ENCODE results near the gene BCL7C. TPM values are rescaled to one million over a fixed set of nuclear protein-coding genes. Genes with fewer than 3 reads are reported as not detected.

BCL7C gene
- total and polyA plus RNA-seq, 3 donors from 2014 or later: 40.2 to 57.4 (median 49.6) TPM

GRCh38 chr16:30887927-30888326 lies 6.0 kb downstream of the BCL7C start:
- no peak overlapping the region for H3K4me3 ChIP-seq
- H3K9me3 ChIP-seq: no peaks in the 10 kb centered on the region
- no peak overlapping the region for H3K27ac ChIP-seq
- H3K27me3 ChIP-seq: no peaks in the 10 kb centered on the region
- no peaks in the 10 kb centered on the region for H3K36me3 ChIP-seq (ENCODE audit: low read depth, missing control alignments)
- H3K4me1 ChIP-seq: peaks cover 14% of the 10 kb centered on the region
- intact Hi-C loops (cut with DNase I; ENCODE audit: low total_unique reads): no loop called here
- 90 to 94% methylated on average over 9 of the region's 9 CpGs for WGBS, 2 donors
- no peak for DNase-seq
- TF ChIP-seq CTCF (IDR thresholded peaks at IDR 0.05) (no peak), POLR2A (IDR thresholded peaks at IDR 0.05) (no peak)

DNA sequence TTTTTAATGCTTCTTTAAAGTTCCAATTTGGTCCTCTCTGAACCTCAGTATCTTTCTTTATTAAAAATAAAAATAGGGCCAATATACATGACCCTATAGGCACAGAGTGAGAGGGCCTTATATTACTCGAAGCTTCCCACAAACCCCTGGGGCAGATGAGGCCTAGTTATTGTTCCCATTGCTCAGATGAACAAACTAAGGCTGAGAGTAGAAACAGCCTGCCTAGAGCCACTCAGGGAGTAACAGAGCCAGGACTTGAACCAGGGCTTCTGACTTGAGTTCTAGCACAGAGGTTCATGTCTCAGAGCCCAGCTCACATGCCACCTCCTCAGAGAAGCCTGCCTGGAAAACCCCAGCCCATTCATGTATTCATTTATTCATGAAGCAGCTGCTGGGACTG lies 7.7 kb downstream of the BCL7C start:
- Histone ChIP-seq H3K36me3 (ENCODE audit: low read depth, missing control alignments) (no peaks in the 10 kb centered on the region), H3K4me1 (peaks cover 8% of the 10 kb centered on the region)

GRCh38 chr16:30885196-30885595 lies 8.7 kb downstream of the BCL7C start:
- 71 to 80% methylated on average over 9 of the region's 9 CpGs for WGBS, 2 donors
- TF ChIP-seq POLR2A (IDR thresholded peaks at IDR 0.05) (no peak), CTCF (IDR thresholded peaks at IDR 0.05) (no peak)

More for the DNA sequence above, 7.7 kb downstream of the BCL7C start:
- no peak for TF ChIP-seq CTCF (IDR thresholded peaks at IDR 0.05)
- TF ChIP-seq POLR2A (IDR thresholded peaks at IDR 0.05): no peak
- H3K4me3 ChIP-seq: no peak overlapping the region
- no peaks in the 10 kb centered on the region for H3K9me3 ChIP-seq
- DNase-seq: no peak
- H3K27ac ChIP-seq: no peak overlapping the region
- whole genome bisulfite sequencing, 2 donors: 89 to 91% methylated on average over 1 of the region's 1 CpG
- intact Hi-C loops (cut with DNase I; ENCODE audit: low total_unique reads): no loop called here
- no peaks in the 10 kb centered on the region for H3K27me3 ChIP-seq

DNA sequence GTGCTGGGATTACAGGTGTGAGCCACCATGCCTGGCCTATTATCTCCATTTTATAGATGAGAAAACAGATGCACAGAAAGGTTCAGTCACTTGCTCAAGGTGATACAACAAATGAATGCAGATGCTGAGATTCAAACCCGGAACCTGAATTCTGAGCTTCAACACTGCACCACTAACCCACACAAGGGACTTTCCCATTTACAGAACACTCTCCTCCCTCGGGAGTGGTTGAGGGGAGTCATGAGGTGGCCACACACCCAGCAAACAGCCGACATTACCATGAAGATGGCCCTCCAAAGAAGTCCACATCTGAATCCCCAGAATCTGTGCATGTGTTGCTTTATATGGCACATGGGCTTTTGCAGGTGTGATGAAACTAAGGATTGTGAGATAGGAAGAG lies 9.1 kb downstream of the BCL7C start:
- H3K36me3 ChIP-seq (ENCODE audit: low read depth, missing control alignments): no peaks in the 10 kb centered on the region
- no peak overlapping the region for H3K4me3 ChIP-seq
- TF ChIP-seq CTCF (IDR thresholded peaks at IDR 0.05) (no peak), POLR2A (IDR thresholded peaks at IDR 0.05) (no peak)
- intact Hi-C loops (cut with DNase I; ENCODE audit: low total_unique reads): no loop called here
- no peak for DNase-seq
- no peaks in the 10 kb centered on the region for H3K9me3 ChIP-seq
- WGBS, 2 donors: 72 to 87% methylated on average over 3 of the region's 3 CpGs
- H3K4me1 ChIP-seq: peaks cover 5% of the 10 kb centered on the region
- no peaks in the 10 kb centered on the region for H3K27me3 ChIP-seq
- no peak overlapping the region for H3K27ac ChIP-seq

More at GRCh38 chr16:30885196-30885595, 8.7 kb downstream of the BCL7C start:
- H3K27me3 ChIP-seq: no peaks in the 10 kb centered on the region
- no peak overlapping the region for H3K27ac ChIP-seq
- intact Hi-C loops (cut with DNase I; ENCODE audit: low total_unique reads): no loop called here
- H3K9me3 ChIP-seq: no peaks in the 10 kb centered on the region
- DNase-seq: no peak
- H3K36me3 ChIP-seq (ENCODE audit: low read depth, missing control alignments): no peaks in the 10 kb centered on the region
- no peak overlapping the region for H3K4me3 ChIP-seq
- peaks cover 8% of the 10 kb centered on the region for H3K4me1 ChIP-seq

All from testis (tissue), 3 donors.